ENCODE results near the gene NTHL1.

Gene NTHL1

DNA sequence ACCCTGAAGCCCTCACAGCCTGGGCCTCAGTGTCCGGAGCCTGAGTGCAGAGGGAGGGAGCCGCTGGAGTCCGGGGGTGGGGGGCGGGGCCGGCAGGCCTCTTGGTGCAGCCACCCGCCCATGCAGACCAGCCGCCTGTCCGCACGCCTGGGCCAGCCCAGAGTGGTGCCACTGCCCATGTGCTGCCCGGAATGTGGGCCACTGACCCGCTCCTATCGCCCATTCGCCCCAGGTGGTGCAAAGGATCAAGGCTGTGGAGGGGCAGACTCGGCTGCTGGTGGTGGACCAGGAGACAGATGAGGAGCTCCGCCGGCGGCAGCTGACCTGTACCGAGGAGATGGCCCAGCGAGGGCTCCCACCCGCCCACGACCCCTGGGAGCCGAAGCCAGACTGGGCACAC, 18.3 kb downstream of the NTHL1 start:
- Histone ChIP-seq H3K27me3 (replicated peaks; ENCODE audit: control insufficient read depth, insufficient read depth, low read length, poor library complexity, severe bottlenecking) (no peaks in the 10 kb centered on the region), H3K9me3 (ENCODE audit: control insufficient read depth, low read length) (no peaks in the 10 kb centered on the region), H3K36me3 (ENCODE audit: control insufficient read depth, insufficient read depth, low read length) (no peaks in the 10 kb centered on the region), H3K27ac (ENCODE audit: insufficient read depth, low read length, poor library complexity, severe bottlenecking) (no peak overlapping the region), H3K4me1 (ENCODE audit: control insufficient read depth, insufficient read depth, low read length, poor library complexity, severe bottlenecking) (peaks cover 7% of the 10 kb centered on the region), H3K4me3 (ENCODE audit: insufficient read depth, low read depth, low read length, poor library complexity, severe bottlenecking) (no peak overlapping the region)
- no peak for DNase-seq

DNA sequence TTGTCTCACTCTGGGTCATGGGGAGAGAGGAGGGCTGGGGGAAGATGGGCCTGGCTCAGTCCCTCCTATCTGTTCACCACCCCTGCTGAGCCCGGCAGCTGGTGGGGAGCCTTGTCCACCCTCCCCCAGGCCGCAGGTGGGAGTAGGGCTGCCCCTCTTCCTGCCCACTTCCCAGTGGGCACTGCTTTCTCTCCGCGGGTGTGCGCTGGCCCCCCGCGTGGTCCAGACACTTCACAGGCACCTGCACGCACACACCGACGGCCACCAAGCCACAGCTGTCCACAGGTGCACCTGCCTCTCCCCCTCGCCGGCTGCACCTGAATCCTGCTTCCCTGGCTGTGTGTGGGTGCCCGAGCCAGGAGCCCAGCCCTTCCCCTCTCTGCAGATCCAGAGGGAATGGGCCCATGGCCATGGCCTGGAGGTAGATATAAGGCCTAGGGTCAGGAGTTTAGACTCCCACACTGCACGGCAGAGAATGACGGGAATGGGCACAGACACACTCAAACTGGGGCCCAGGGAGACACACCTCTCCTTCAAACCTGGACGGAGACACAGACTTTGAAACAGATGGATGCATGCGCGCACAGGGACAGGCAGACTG, 18.9 kb downstream of the NTHL1 start:
- Histone ChIP-seq H3K9me3 (ENCODE audit: control insufficient read depth, low read length) (no peaks in the 10 kb centered on the region), H3K27ac (ENCODE audit: insufficient read depth, low read length, poor library complexity, severe bottlenecking) (no peak overlapping the region), H3K27me3 (replicated peaks; ENCODE audit: control insufficient read depth, insufficient read depth, low read length, poor library complexity, severe bottlenecking) (no peaks in the 10 kb centered on the region), H3K36me3 (ENCODE audit: control insufficient read depth, insufficient read depth, low read length) (no peaks in the 10 kb centered on the region), H3K4me1 (ENCODE audit: control insufficient read depth, insufficient read depth, low read length, poor library complexity, severe bottlenecking) (peaks cover 10% of the 10 kb centered on the region), H3K4me3 (ENCODE audit: insufficient read depth, low read depth, low read length, poor library complexity, severe bottlenecking) (no peak overlapping the region)
- DNase-seq, result no peak

DNA sequence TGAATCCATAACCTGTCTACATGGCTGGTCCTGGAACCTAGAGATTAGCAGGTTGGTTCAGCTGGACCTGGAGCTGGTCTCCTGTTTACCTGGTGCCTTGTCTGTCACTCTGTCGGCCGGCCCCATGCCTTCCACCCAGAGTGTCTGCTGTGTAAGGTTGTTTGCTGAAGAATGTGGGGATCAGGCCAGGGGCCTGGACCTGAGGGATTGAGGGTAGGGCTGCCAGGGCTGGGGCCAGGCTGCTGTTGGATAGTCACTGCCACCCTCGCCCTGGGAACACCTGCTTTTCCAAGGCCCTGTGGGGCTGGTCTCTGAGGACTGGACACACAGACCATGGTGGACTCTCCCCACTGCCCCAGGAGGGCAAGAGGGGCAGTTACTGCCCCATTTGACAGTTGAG, 19.5 kb downstream of the NTHL1 start:
- no peaks in the 10 kb centered on the region for H3K9me3 ChIP-seq (ENCODE audit: control insufficient read depth, low read length)
- peaks cover 14% of the 10 kb centered on the region for H3K4me1 ChIP-seq (ENCODE audit: control insufficient read depth, insufficient read depth, low read length, poor library complexity, severe bottlenecking)
- no peak overlapping the region for H3K4me3 ChIP-seq (ENCODE audit: insufficient read depth, low read depth, low read length, poor library complexity, severe bottlenecking)
- H3K27me3 ChIP-seq (replicated peaks; ENCODE audit: control insufficient read depth, insufficient read depth, low read length, poor library complexity, severe bottlenecking), result no peaks in the 10 kb centered on the region
- H3K27ac ChIP-seq (ENCODE audit: insufficient read depth, low read length, poor library complexity, severe bottlenecking), result no peak overlapping the region
- DNase-seq, result no peak
- no peaks in the 10 kb centered on the region for H3K36me3 ChIP-seq (ENCODE audit: control insufficient read depth, insufficient read depth, low read length)

DNA sequence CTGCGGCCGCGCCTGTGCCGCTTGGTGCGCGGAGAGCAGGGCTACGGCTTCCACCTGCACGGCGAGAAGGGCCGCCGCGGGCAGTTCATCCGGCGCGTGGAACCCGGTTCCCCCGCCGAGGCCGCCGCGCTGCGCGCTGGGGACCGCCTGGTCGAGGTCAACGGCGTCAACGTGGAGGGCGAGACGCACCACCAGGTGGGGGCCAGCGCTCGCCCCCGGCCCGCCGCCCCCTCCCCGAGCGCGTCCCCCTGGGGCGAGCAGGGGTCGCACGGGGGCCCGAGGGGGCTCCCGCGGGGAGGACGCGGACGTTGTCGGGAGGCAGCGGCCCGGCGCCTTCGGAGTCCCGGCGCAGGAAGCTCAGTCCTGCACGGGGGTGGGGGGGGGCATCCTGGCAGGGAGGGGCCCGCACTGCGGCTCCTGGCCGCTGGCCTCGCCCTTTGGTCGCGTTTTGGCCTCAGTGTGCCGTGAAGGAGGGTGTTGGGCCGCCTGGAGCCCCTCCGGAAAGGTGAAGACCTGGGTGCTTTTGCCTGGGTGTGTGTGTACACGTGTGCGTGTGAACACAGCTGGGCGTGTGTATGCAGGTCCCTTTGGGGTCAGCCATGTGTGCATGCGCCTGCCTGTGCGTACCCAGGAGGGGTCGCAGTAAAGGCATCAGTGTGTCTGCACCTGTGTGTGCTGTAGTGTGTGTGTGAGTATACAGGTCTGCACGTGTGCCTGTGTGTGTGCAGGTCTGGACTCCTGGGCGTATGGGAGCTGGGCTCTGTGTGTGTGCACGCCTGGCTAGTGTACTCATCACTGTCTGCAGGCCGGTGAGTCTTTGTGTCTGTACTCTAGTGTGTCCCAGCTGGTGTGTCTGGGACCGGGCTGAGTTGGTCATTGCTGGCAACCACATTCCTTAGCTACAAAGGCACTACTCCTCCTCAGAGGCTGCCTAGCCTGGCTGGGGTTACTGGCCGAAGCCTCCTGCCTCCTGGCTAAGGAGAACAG, 20.3 kb downstream of the NTHL1 start:
- H3K27me3 ChIP-seq (replicated peaks; ENCODE audit: control insufficient read depth, insufficient read depth, low read length, poor library complexity, severe bottlenecking), result peaks cover 2% of the 10 kb centered on the region
- no peak for DNase-seq
- H3K36me3 ChIP-seq (ENCODE audit: control insufficient read depth, insufficient read depth, low read length), result no peaks in the 10 kb centered on the region
- H3K4me3 ChIP-seq (ENCODE audit: insufficient read depth, low read depth, low read length, poor library complexity, severe bottlenecking), result peak overlapping the region; percentile 50
- H3K9me3 ChIP-seq (ENCODE audit: control insufficient read depth, low read length), result no peaks in the 10 kb centered on the region
- H3K27ac ChIP-seq (ENCODE audit: insufficient read depth, low read length, poor library complexity, severe bottlenecking), result no peak overlapping the region
- H3K4me1 ChIP-seq (ENCODE audit: control insufficient read depth, insufficient read depth, low read length, poor library complexity, severe bottlenecking), result peaks cover 19% of the 10 kb centered on the region

DNA sequence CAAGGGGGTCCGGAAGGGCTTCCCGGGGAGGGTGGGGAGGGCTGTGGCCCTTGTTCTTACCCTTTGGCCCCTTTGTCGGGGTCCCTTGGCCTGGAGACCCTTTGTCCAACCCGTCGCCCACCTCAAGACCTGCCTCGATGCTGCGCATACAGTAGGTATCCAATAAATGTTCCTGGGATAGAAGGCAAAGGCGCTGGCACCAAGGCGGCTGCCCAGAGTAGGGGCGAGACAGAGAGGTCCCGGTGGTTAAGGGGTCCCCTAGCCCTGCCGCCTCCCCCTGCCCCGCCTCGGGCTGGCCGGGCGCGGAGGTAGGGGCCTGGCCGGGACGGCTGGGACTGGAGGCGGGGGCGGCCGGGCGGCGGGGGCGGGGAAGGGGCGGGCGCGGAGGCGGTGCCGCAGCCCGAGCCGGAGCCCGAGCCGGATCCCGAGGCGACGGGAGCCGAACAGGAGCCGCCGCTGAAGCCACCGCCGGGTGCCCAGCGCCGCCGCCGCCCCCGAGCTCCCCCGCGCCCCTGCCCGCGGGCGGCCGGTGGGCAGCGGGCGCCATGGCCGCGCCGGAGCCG, 21.1 kb downstream of the NTHL1 start, which contains the start of gene NHERF2:
TSS of gene NHERF2 (plus strand) at position 442 of the 563 bp plus-strand sequence. CDS start at position 546, 104 bp downstream.
- Histone ChIP-seq H3K9me3 (ENCODE audit: control insufficient read depth, low read length) (no peaks in the 10 kb centered on the region), H3K36me3 (ENCODE audit: control insufficient read depth, insufficient read depth, low read length) (no peaks in the 10 kb centered on the region), H3K4me3 (ENCODE audit: insufficient read depth, low read depth, low read length, poor library complexity, severe bottlenecking) (peak within 1 kb of the TSS; percentile 50), H3K27ac (ENCODE audit: insufficient read depth, low read length, poor library complexity, severe bottlenecking) (no peak within 1 kb of the TSS), H3K27me3 (replicated peaks; ENCODE audit: control insufficient read depth, insufficient read depth, low read length, poor library complexity, severe bottlenecking) (peaks cover 6% of the 10 kb centered on the region), H3K4me1 (ENCODE audit: control insufficient read depth, insufficient read depth, low read length, poor library complexity, severe bottlenecking) (peaks cover 19% of the 10 kb centered on the region)
- DNase-seq, result no peak

DNA sequence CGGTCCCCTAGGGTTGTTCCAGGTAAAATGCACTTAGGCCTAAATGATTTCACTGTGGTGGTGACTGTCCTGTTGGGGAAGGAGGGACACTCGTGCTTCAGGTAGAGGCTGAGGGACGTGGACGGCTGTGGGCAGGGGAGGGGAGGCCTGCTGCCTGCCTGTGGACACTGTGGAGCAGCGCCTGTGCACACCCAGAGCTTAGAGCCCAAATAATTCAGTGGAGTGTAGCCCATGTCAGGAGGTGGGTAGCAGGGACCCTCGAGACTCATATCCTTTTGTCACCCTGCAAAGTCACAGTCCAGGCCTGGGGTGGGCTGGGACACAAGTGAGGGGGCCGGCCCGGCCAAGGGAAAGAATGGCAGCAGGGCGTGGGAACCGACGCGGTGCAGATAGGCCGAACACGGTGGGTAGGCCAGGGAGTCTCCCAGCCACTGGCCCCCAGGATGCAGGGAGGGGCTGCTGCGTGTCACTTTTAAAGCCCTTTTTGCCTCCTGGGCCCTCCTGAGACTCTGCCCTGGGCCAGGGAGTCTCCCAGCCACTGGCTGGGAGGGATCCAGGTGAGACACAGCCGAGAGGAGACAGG, 21.7 kb downstream of the NTHL1 start:
- H3K27ac ChIP-seq (ENCODE audit: insufficient read depth, low read length, poor library complexity, severe bottlenecking), result no peak overlapping the region
- no peak for DNase-seq
- no peaks in the 10 kb centered on the region for H3K9me3 ChIP-seq (ENCODE audit: control insufficient read depth, low read length)
- peaks cover 19% of the 10 kb centered on the region for H3K4me1 ChIP-seq (ENCODE audit: control insufficient read depth, insufficient read depth, low read length, poor library complexity, severe bottlenecking)
- H3K27me3 ChIP-seq (replicated peaks; ENCODE audit: control insufficient read depth, insufficient read depth, low read length, poor library complexity, severe bottlenecking), result peaks cover 7% of the 10 kb centered on the region
- no peak overlapping the region for H3K4me3 ChIP-seq (ENCODE audit: insufficient read depth, low read depth, low read length, poor library complexity, severe bottlenecking)
- H3K36me3 ChIP-seq (ENCODE audit: control insufficient read depth, insufficient read depth, low read length), result no peaks in the 10 kb centered on the region

DNA sequence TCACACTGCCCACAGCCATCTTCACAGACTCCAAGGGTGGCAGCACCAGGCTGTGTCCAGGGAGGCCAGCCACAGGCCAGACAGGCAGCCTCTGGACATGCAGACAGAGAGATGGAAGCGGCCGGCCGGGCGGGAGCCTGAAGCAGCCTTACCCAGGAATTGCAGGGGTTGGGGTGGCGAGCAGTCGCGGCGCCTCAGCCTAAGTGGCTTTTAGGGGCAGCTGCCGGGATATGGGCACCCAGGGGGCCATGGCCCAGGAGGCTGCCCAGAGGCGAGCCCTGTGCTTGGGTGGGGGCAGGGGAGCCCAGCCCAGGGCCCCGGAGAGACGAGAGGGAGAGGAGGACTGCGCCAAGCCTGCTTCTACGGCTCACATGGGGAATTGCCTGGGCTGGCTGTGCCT, 22.4 kb downstream of the NTHL1 start:
- peaks cover 24% of the 10 kb centered on the region for H3K4me1 ChIP-seq (ENCODE audit: control insufficient read depth, insufficient read depth, low read length, poor library complexity, severe bottlenecking)
- no peaks in the 10 kb centered on the region for H3K36me3 ChIP-seq (ENCODE audit: control insufficient read depth, insufficient read depth, low read length)
- H3K9me3 ChIP-seq (ENCODE audit: control insufficient read depth, low read length), result no peaks in the 10 kb centered on the region
- no peak overlapping the region for H3K4me3 ChIP-seq (ENCODE audit: insufficient read depth, low read depth, low read length, poor library complexity, severe bottlenecking)
- peaks cover 14% of the 10 kb centered on the region for H3K27me3 ChIP-seq (replicated peaks; ENCODE audit: control insufficient read depth, insufficient read depth, low read length, poor library complexity, severe bottlenecking)
- no peak for DNase-seq
- no peak overlapping the region for H3K27ac ChIP-seq (ENCODE audit: insufficient read depth, low read length, poor library complexity, severe bottlenecking)

DNA sequence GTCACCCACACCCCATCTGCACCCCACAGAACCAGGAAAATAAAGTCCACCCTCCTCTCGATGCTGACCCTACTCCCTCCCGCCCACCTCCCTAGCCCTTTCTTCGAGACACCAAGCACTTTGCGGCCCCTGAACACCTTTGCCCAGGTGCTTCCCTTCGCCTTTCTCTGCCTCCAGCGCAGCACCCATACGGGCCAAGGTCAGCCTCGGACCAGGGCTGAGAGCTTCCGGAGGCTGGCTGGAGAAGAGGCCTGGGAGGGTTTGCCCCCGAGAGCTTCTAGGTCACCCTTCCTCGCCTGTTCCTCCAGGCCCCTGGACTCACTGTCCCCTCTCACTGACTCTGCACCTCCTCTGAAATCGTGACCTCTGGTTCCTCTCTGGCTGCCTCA, 23.6 kb downstream of the NTHL1 start:
- Histone ChIP-seq H3K36me3 (ENCODE audit: control insufficient read depth, insufficient read depth, low read length) (no peaks in the 10 kb centered on the region), H3K9me3 (ENCODE audit: control insufficient read depth, low read length) (no peaks in the 10 kb centered on the region), H3K27ac (ENCODE audit: insufficient read depth, low read length, poor library complexity, severe bottlenecking) (no peak overlapping the region), H3K4me3 (ENCODE audit: insufficient read depth, low read depth, low read length, poor library complexity, severe bottlenecking) (no peak overlapping the region), H3K4me1 (ENCODE audit: control insufficient read depth, insufficient read depth, low read length, poor library complexity, severe bottlenecking) (peaks cover 29% of the 10 kb centered on the region), H3K27me3 (replicated peaks; ENCODE audit: control insufficient read depth, insufficient read depth, low read length, poor library complexity, severe bottlenecking) (peaks cover 20% of the 10 kb centered on the region)
- DNase-seq, result no peak

DNA sequence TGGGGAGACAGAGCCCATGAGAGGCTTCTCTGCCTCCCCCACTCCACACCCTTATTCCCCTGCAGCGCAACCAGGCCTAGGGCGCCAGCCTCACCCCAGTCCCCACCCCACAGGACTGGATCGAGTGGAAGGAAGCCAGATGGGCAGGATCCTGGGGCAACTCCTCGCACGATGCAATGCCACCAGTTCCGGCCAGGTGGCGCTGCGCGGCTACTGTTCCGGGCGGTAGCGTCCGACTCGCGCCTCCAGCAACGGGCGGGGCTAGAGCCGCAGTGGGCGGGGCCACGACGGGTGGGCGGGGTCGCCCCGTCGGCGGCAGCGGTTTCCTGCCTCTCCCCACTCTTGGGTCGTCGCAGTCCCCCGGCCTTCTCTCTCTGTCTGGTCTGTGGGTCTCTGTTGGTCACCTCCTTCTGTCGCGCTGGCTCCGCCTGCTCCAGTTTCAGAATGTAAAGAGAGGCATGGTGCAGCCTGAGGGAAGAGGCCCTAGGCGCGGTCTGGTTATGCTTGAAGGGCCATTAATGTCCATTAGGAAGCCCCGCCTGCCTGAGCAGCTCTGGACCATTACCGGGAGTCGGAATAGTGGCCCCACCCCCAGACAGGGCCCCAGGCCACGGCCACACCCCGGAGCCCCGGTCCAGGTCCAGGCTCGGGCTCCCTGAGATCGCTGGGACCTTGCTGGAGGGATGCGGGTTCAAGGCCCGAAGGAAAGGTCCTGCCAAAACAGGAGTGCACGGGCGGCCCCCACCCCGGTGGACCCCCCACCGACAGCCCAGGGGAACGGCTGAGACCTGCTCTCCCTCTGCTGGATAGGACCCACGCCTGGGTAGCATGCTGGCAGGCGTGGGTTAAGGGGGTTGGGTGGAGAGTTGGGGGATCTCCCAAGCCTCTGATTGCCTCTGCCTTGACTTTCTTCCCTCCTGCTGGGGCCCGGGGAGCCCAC, 24.3 kb downstream of the NTHL1 start:
- peak overlapping the region; percentile 44 for H3K27ac ChIP-seq (ENCODE audit: insufficient read depth, low read length, poor library complexity, severe bottlenecking)
- no peaks in the 10 kb centered on the region for H3K36me3 ChIP-seq (ENCODE audit: control insufficient read depth, insufficient read depth, low read length)
- no peaks in the 10 kb centered on the region for H3K9me3 ChIP-seq (ENCODE audit: control insufficient read depth, low read length)
- peaks cover 29% of the 10 kb centered on the region for H3K4me1 ChIP-seq (ENCODE audit: control insufficient read depth, insufficient read depth, low read length, poor library complexity, severe bottlenecking)
- peak overlapping the region; percentile 40 for H3K4me3 ChIP-seq (ENCODE audit: insufficient read depth, low read depth, low read length, poor library complexity, severe bottlenecking)
- peaks cover 20% of the 10 kb centered on the region for H3K27me3 ChIP-seq (replicated peaks; ENCODE audit: control insufficient read depth, insufficient read depth, low read length, poor library complexity, severe bottlenecking)
- DNase-seq, result peak; percentile 90 to 94 (median 92)

Measured in effector memory CD4-positive, alpha-beta T cell (primary cell).